GM23338 (cell line): Measurements from ENCODE around the gene ROGDI.

ENCODE experiments used
- CREB1 ChIP-seq: fragments of 250-450 bp; sonication (Bioruptor Pico); IDR thresholded peaks from 2 replicates; pipeline ENCODE4 v1.5.0; 2020; ENCODE audit warnings: low read depth, mild to moderate bottlenecking, moderate library complexity
- CTCF ChIP-seq, 2 experiments: fragments of 200-600 bp in 1 of 2; sonication (generic) in 1 of 2; conservative IDR thresholded peaks; 2 replicates each; pipeline versions ENCODE4 v1.5.1 to v1.6.1; 2016 to 2017; ENCODE audit warnings: antibody characterized with exemption in 2 of 2, low read depth in 2 of 2, mild to moderate bottlenecking in 2 of 2, moderate library complexity in 1 of 2
- EZH2 ChIP-seq: fragments of 200-600 bp; sonication (generic); IDR thresholded peaks from one replicate; pipeline ENCODE4 v1.8.0; 2017; ENCODE audit warnings: antibody characterized with exemption, mild to moderate bottlenecking, low read depth; ENCODE audit not compliant: unreplicated experiment
- EZH2phosphoT487 ChIP-seq: fragments of 200-600 bp; sonication (generic); IDR thresholded peaks from one replicate; pipeline ENCODE4 v1.8.1; 2018; ENCODE audit warnings: antibody characterized with exemption; ENCODE audit not compliant: unreplicated experiment
- NANOG ChIP-seq: IDR thresholded peaks from 2 replicates; pipeline ENCODE4 v1.6.1; 2016; ENCODE audit warnings: antibody characterized with exemption, borderline replicate concordance
- POLR2AphosphoS5 ChIP-seq: IDR thresholded peaks from 2 replicates; pipeline ENCODE4 v1.6.1; 2016; ENCODE audit warnings: antibody characterized with exemption, low read depth
- REST ChIP-seq: IDR thresholded peaks from one replicate; pipeline ENCODE4 v1.6.1; 2018; ENCODE audit warnings: antibody characterized with exemption; ENCODE audit not compliant: unreplicated experiment

DNA sequence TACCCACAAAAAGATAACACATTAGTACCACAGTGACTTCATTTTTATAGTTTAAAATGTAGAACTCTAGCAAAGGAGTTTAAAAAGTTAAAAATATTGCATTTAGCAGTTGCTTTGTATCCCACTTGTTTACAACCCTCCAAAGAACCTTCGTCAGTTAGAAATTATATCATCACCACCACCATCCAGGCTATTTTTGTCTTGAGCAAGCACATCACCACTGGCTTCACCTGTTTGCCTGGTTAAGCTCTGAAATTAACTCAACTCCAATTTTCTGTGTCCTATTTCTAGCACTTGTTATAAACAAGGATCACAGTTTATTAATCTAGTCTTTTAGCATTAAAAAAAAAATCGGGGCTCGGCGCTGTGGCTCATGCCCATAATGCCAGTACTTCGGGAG is 38.6 kb upstream of the ROGDI start:
- TF ChIP-seq CTCF (conservative IDR thresholded peaks at IDR 0.05; ENCODE audit: low read depth in 2 of 2) (no peak), NANOG (no peak), EZH2 (no peak), REST (no peak), POLR2AphosphoS5 (no peak), CREB1 (CRISPR knock-in tag) (no peak), EZH2phosphoT487 (no peak)
